NCI-H2196 (cell line): Measurements from ENCODE around the gene EHD4.

ENCODE experiments used
- DNase-seq: peaks from one replicate; lab custom pipeline; 2025; ENCODE audit not compliant: unreplicated experiment; lab: John Stamatoyannopoulos, UW

EHD4 gene

GRCh38 chr15:41897363-41897799 is 75.0 kb downstream of the EHD4 start:
- no peak for DNase-seq

GRCh38 chr15:41896566-41896965 is 75.8 kb downstream of the EHD4 start:
- DNase-seq, result no peak

GRCh38 chr15:41895957-41896356 is 76.4 kb downstream of the EHD4 start:
- no peak for DNase-seq

GRCh38 chr15:41895491-41895890 is 76.9 kb downstream of the EHD4 start:
- no peak for DNase-seq

- peak; percentile 45 for DNase-seq
Measured at GRCh38 chr15:41894791-41895463, 77.4 kb downstream of the EHD4 start.

- DNase-seq, result no peak
Measured at GRCh38 chr15:41894251-41894790, 78.0 kb downstream of the EHD4 start.

GRCh38 chr15:41893422-41894250 is 78.7 kb downstream of the EHD4 start, which contains the start of gene SPTBN5:
TSS of gene SPTBN5 (minus strand) at chr15:41894053. CDS start at chr15:41893497, 556 bp downstream.
- no peak for DNase-seq

- DNase-seq, result peak; percentile 52
Measured at GRCh38 chr15:41892621-41893421, 79.5 kb downstream of the EHD4 start.

- DNase-seq, result peak; percentile 78
Measured at GRCh38 chr15:41891946-41892345, 80.4 kb downstream of the EHD4 start.

- no peak for DNase-seq
Measured at GRCh38 chr15:41891226-41891625, 81.1 kb downstream of the EHD4 start.

GRCh38 chr15:41890050-41890690 is 82.2 kb downstream of the EHD4 start:
- DNase-seq, result no peak

- DNase-seq, result no peak
Measured at GRCh38 chr15:41888662-41889253, 83.6 kb downstream of the EHD4 start.

GRCh38 chr15:41887893-41888292 is 84.5 kb downstream of the EHD4 start:
- no peak for DNase-seq

- no peak for DNase-seq
Measured at GRCh38 chr15:41887161-41887560, 85.2 kb downstream of the EHD4 start.

GRCh38 chr15:41886741-41887140 is 85.6 kb downstream of the EHD4 start:
- no peak for DNase-seq

- no peak for DNase-seq
Measured at GRCh38 chr15:41885841-41886240, 86.5 kb downstream of the EHD4 start.

- DNase-seq, result no peak
Measured at GRCh38 chr15:41885321-41885720, 87.0 kb downstream of the EHD4 start.

GRCh38 chr15:41884458-41884857 is 87.9 kb downstream of the EHD4 start:
- no peak for DNase-seq

GRCh38 chr15:41883484-41883825 is 88.9 kb downstream of the EHD4 start:
- DNase-seq, result no peak

GRCh38 chr15:41882689-41883483 is 89.5 kb downstream of the EHD4 start:
- no peak for DNase-seq
